NCI-H748 treated with DMSO at 0.1 percent for 48 hours (cell line): ENCODE data around the gene ADAMTS7.
"Not testable (repeated sequence)": the region's sequence is repeated elsewhere in the genome, so short reads cannot be mapped to it uniquely, and the experiment has no call there.

Source experiments
- DNase-seq: peaks from one replicate; lab custom pipeline; 2025; lab: John Stamatoyannopoulos, UW

The ADAMTS7 gene

GRCh38 chr15:78779176-78779785 is 32.0 kb downstream of the ADAMTS7 start:
- not testable (repeated sequence) for DNase-seq

GRCh38 chr15:78778422-78778821 is 32.8 kb downstream of the ADAMTS7 start:
- no peak for DNase-seq

GRCh38 chr15:78777953-78778345 is 33.3 kb downstream of the ADAMTS7 start:
- not testable (repeated sequence) for DNase-seq

- DNase-seq, result not testable (repeated sequence)
Observed at GRCh38 chr15:78777290-78777952, 33.8 kb downstream of the ADAMTS7 start.

- DNase-seq, result not testable (repeated sequence)
Observed at GRCh38 chr15:78776046-78776925, 35.0 kb downstream of the ADAMTS7 start.

- DNase-seq, result no peak
Observed at GRCh38 chr15:78775472-78775871, 35.8 kb downstream of the ADAMTS7 start.

GRCh38 chr15:78774451-78774990 is 36.7 kb downstream of the ADAMTS7 start:
- DNase-seq, result not testable (repeated sequence)

- not testable (repeated sequence) for DNase-seq
Observed at GRCh38 chr15:78773765-78774450, 37.4 kb downstream of the ADAMTS7 start.

- no peak for DNase-seq
Observed at GRCh38 chr15:78772738-78773137, 38.5 kb downstream of the ADAMTS7 start.

- DNase-seq, result not testable (repeated sequence)
Observed at GRCh38 chr15:78771436-78772000, 39.7 kb downstream of the ADAMTS7 start.

GRCh38 chr15:78771020-78771419 is 40.2 kb downstream of the ADAMTS7 start:
- DNase-seq, result not testable (repeated sequence)

GRCh38 chr15:78769473-78770225 is 41.6 kb downstream of the ADAMTS7 start:
- DNase-seq, result not testable (repeated sequence)

GRCh38 chr15:78768531-78769408 is 42.5 kb downstream of the ADAMTS7 start:
- no peak for DNase-seq

GRCh38 chr15:78768096-78768495 is 43.2 kb downstream of the ADAMTS7 start:
- DNase-seq, result no peak

GRCh38 chr15:78767331-78767951 is 43.8 kb downstream of the ADAMTS7 start:
- no peak for DNase-seq

GRCh38 chr15:78766641-78767071 is 44.6 kb downstream of the ADAMTS7 start:
- DNase-seq, result not testable (repeated sequence)

GRCh38 chr15:78766041-78766440 is 45.2 kb downstream of the ADAMTS7 start:
- DNase-seq, result no peak

- DNase-seq, result not testable (repeated sequence)
Observed at GRCh38 chr15:78765154-78765860, 46.0 kb downstream of the ADAMTS7 start.
